Raji (cell line): Measurements from ENCODE around the gene HLA-DMB.

ENCODE experiments used
- POLR2A ChIP-seq: IDR thresholded peaks from 2 replicates; pipeline ENCODE4 v1.6.1; 2011; ENCODE audit warnings: low read depth, low read length, control low read depth; ENCODE audit not compliant: insufficient read depth

The HLA-DMB gene

DNA sequence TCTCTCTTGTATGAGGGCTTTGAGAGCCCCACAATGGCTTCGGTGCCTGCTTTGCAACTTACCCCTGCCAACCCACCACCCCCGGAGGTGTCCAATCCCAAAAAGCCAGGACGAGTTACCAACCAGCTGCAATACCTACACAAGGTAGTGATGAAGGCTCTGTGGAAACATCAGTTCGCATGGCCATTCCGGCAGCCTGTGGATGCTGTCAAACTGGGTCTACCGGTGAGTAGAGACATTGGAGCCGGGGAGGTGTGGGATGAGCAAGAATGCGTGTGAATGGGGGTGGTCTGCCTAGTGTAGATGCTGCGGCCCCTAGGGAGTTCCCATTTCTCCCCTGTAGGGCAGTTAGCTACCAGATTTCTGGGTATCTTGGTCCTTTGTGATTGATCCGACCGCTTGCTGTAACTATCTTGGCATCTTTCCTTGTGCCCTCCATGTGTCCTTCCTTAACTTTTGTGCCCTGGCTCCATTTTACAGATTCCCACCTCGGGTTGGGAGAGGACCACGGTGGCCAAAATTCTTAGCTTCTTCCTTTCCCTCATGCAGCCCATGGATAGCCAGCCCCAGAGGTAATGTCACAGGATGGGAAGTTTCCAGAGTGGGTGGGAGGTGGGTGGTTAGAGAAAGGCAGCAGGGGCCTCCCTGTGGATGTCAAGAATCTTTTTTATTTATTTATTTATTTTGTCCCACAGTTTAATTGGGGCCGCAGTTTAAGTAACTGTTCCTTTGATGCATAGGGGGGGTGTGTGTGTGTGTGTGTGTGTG lies 33.9 kb upstream of the HLA-DMB start:
- TF ChIP-seq POLR2A, result no peak

DNA sequence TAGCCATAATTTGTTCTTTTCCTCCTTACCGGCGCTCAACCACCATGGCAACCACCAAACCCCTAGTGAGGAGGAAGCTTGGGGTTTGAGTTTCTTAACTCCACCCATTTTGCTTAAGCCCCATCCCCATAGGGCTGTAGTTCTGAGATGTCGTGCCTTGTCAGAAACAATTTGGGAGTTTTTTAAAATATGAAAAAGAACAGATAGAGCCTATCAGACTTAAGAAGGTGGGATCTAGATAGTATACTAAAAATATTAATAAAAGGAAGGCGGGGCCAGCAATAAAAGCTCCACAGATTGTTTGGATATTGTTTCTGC lies 33.1 kb upstream of the HLA-DMB start:
- TF ChIP-seq POLR2A, result no peak

DNA sequence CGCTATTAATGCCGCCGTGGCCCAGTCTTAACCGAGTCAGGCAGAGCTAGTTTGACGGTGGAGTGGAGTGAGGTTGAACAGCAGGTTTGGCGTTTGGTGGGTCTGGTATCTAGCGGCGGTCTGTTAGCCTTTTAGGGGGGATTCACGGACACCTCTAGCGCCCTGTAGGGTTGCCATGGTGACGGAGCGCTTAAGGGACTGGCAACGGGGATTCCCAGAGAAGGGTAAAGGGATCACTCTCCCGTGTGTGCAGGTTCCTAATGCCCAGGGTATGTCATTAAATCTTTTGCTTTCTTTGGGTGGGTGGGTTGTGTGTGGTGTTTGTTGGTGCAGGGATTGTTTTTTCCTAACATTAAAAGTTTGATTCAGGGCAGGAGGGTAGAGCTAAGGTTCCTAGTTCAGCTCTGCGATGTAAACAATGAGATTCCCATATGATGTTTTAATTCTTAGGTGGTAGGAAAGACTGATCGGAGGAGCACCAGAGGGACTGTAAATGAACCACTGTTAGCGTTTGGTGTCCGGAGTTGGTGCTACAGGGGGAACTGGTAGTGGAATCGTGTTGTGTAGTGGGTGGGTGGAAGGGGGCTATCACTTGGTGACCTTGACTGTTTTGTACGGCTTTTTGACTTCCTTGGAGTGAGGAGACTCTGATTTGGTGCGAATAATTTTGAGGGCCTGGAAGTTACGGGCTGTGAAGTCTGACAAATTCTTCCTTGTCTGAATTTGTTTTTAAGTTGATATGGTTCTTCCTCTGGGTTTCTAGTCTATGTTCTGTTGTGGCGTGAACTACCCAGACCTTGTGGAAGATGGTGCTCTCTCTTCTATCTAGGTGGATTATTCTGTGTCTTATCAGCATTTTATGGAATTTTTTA lies 32.6 kb upstream of the HLA-DMB start:
- no peak for TF ChIP-seq POLR2A

DNA sequence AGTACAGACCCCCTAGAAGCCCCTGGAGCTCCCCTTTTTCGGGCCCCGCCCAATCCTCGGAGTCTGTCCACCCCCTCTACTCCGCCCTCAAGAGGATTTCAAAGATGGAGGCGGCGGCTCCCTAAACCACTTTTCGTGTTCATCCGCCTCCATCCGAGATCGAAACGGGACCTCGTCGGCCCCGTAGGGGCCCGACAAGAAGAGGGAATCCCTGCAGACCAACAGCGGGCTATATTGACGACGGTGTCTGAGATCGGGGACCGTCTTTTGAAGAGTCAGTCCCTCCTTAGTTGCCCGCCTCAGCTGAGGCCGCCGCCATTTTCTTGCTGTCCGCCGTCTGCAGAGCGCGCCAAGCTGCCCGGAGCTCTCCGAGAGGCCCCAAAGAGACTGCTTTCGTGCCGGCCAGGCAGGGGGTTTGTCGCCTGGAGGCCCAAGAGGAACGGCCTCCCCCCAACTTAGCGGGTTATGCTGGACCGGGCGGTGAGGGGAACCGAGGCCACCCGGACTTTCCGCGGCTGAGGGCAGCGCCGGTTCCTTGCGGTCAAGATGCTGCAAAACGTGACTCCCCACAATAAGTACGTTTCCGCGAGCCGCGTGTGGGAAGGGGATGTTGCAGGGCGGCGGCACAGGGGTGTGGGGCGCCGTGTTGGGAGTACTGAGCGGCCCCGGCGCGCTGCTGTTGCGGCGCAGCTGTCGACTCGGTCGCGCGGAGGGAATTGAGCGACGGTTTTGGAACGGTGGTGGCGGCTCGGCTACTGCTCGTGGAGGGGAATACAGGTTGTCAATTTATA lies 31.7 kb upstream of the HLA-DMB start:
- no peak for TF ChIP-seq POLR2A

DNA sequence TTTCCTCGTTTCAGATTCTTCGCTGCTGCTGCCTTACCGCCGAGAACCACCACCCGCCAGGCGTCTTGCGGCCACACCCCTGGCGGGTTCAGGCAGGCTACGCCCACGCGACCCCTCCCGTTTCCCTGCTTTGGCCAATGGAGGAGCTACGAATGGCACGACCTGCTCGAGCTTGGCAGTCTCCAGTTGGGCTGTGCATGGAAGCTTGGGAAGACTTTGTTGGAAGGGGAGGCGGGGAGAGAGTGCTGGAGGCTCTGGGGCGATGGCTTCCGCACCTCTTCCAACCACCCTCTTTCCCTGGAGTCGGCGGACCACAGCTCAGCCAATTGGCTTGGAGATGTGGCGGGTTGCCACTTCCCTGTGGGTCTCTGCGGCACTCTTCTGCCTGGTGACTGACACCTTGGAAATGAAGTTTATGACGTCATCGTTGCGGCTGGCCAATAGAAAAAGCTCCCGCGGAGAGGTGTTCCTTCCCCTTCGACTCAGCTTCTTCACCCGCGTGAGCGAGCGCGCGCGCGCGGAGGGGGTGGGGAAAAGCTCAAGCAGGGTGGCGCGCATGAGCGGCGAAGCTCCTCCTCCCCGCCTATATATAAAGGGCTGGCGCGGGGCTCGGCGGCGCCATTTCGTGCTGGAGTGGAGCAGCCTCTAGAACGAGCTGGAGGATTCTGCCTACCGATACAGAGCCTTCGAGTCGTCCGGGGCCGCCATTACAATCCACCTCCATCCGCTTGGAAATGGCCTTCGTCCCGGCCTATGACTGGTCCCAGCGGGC lies 30.9 kb upstream of the HLA-DMB start:
- peak; percentile 99 for TF ChIP-seq POLR2A

DNA sequence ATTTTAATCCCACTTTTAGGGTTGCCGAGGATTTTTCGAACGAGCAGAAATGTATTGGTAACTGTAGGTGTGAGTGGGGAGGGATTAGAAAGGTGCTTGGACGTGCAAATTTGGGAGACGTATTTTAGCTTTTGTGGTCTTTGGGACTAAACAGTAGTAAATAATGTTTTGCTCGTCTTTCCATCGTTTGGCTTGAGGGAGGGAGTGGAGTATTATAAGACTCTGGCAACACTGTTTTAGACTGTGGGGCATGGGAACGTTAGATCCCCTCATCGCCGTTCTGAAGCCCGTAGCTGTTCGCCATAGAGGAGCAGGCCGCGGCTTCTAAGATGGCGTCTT lies 30.4 kb upstream of the HLA-DMB start:
- peak; percentile 50; the same call in 1 of the 2 replicates for TF ChIP-seq POLR2A

DNA sequence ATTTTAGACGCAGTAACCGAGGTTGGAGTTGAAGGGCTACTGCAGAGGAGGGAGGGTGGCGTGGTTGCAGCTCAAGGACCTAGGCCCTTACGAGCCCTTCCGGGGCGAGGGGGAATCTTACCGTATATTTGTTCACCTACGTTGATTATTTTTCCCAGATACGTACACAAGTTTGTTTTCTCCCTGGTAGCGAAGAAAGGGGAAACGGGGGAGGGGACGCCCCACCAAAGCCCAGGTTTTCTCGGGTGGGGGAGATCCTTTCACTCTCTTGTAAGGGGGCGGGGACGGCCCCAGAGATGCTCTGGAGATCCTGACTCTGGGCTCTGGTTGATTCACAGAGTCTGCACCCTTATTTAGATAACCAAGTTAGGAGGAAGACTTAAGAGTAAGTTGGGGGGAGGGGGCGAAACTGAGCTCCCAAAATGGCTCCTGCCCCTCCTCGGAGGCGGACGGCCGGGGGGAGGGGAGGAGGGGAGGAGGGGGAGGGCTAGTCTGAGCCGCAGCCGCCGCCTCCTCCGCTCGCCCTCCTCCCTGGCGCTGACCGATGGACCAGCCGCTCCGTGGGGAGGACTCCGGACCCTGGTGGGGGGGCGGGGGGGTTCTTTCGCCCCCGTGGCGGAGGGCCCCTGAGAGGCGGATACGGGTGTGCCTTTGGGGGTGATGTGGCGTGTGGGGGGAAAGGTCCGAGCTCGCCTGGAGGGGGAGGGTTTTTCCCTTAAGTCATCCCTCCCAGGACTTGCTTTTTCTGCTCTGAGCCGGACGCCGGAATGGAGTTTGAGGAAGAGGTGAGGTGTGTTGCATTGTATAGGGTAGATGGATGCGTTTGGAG lies 29.8 kb upstream of the HLA-DMB start:
- TF ChIP-seq POLR2A, result no peak

DNA sequence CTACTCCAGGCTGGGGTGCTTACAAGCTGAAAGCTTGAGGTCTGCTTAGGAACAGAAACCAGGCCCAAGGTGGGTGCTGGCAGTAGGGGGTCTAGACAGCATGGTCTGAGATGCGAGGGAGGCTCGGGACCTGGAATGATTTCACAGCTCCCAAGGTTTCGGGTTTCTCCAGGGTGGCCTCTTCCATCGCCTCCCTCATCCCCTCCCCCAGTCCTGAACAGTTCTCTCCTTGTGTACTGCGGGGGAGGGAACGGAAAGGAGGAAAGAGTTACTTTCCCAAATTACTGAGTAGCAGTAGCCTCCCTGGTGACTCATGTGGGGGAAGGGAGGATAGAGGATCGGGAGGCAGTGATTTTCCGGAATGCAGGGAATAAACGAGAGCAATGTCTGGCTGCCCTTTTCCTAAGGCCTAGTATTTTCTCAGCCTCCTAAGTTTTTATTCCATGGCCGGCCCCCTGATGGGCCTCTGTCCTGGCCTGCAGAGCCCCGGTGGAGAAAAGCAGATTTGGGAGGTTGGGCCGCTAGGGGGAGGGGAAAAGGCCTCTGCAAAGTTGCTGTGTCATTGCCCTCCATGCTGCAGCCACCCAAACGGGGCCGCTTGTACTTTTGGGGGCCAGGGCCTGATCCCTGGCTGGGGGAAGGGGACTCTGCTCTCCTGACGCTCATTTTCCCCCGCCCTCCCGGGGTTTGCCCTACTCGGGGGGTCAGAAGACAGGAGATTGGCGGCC lies 29.0 kb upstream of the HLA-DMB start:
- TF ChIP-seq POLR2A, result peak; percentile 10; the same call in 1 of the 2 replicates

DNA sequence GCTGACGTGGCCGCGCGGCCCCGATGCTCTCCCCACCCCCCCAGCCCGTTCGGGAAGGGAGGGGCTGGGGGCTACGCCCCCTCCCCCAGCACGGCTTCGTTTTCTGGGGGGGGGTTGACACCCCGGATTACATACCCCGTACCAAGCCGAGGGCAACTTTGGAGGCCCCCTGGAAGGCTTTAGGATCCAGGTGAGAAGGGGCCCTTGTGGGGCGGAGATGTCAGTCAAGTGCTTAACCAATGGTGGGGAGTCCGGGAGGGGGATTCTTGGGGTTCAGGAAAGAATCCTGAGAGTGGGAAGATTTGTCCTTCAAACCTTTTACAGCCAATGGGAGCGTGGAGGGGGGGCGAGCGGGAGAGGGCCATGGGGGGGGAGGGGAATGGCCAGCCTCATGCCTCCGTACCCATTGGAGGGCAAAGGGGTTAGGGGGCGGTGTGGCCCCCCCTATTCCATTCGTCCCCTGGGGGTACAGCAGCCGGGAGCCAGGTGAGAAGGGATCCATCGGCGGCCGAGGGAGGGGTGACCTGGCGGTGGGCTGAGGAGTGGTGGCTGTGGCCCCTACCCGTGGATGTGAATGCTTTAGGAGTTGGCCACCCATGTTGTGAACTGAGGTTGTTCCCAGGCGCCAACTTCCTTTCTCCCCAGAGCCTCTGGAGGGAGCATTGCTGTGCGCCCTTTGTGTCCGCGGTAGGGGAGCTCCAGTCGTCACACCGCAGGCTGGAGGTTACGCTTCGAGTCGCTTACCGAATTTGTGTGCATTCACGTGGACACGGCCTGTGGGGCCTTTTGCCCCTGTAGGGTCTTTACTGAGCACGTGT lies 28.2 kb upstream of the HLA-DMB start:
- TF ChIP-seq POLR2A, result peak; percentile 66; the same call in 1 of the 2 replicates

DNA sequence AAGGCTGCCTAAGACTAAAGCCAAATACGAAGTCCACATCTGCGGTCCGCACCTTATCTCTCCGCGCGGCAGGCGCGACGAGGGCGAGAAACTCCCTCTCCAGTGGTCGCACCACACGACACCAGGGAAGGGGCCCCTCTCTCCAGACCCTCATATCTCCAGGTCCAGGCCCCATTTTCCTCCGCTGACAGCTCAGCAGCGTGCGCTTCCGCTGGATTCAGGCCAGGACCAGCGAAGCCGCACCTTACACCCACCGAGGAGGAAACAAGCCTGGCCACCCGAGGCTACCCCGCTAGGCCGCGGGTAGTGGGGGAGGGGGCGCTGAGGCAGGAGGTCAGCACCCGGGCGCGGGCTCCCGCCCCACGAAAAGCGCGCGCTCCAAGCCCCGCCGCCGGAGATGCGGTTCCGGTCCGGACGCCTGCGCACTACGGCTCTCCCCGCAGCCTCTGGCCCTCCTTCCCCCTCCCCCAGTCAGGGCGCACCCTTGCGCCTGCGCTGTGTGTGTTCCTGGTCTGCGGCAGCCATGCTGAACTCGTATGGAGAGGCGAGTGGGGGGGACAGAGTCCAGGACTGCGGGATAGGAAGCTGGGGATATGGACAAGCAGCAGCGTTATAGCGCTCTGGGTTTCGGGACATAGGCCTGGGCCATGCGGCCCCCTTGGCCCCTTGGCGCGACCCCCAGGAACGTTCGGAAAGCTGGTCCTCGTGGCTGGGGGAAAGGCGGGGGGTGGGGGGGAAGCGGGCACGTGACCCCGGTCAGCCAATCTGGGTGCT lies 27.5 kb upstream of the HLA-DMB start, which contains the start of gene BRD2:
TSS of gene BRD2 (plus strand) at position 502 of the 774 bp plus-strand sequence. CDS start 4,305 bp downstream, outside the sequence.
- peak; percentile 71 for TF ChIP-seq POLR2A
